NB4 (cell line): ENCODE measurements around the gene AGAP1.

ENCODE experiments used
- CTCF ChIP-seq: IDR thresholded peaks from one replicate; pipeline ENCODE4 v1.5.1; 2012; ENCODE audit warnings: low read depth, low read length
- MYC ChIP-seq: IDR thresholded peaks from 2 replicates; pipeline ENCODE4 v1.6.1; 2011; ENCODE audit warnings: low read depth, low read length
- POLR2A ChIP-seq: IDR thresholded peaks from 2 replicates; pipeline ENCODE4 v1.6.1; 2011; ENCODE audit warnings: mild to moderate bottlenecking; ENCODE audit not compliant: insufficient read length; ENCODE audit errors: extremely low read depth
- TF ChIP-seq, protein P1 (sequence below): IDR thresholded peaks from 2 replicates; pipeline ENCODE4 v1.6.1; 2011; ENCODE audit warnings: low read depth, low read length

DNA sequence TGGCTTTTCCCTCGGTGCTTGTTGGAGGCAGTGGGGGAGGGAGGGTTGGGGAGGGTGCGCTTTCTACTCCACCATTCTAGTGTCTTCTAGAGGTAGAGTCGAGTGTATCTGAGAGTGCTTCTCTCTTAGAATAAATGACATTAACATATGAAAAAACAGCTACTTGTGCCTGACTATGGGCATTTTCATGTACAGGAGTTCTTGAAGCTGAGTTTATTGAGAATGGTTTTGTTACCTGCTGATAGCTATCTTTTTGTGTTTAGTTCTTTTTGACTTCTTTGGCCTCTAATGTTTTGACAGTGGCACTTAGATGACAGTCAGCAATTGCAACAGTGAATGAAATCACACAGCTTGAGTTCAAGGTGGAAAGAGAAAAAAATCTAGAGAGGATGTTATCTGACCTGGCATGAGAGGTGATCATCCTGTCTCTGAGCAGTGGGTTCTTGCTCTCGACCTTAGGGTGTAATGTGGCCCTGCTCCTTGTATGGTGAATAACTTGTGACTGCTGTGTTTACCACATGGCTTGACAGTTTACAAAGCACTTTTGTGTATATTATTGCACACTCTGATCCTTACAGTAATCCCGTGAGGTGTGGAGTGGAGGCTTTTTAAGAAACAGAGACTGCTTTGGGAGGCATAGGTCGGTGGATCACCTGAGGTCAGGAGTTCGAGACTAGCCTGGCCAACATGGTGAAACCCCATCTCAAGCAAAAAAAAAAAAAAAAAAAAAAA lies 86.7 kb downstream of the AGAP1 start:
- TF ChIP-seq CTCF (no peak), POLR2A (no peak), MYC (no peak)
- TF ChIP-seq, protein P1, sequence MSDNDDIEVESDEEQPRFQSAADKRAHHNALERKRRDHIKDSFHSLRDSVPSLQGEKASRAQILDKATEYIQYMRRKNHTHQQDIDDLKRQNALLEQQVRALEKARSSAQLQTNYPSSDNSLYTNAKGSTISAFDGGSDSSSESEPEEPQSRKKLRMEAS: no peak
